H1 (cell line): ENCODE data around the gene PRDM5. TPM values are rescaled to one million over a fixed set of nuclear protein-coding genes. Genes with fewer than 3 reads are reported as not detected.

Experiments used
- CTCF ChIA-PET: fragments of 300-600 bp; sonication (Branson Sonifier 250); formaldehyde crosslinking; loops from one replicate; lab custom pipeline; 2021; ENCODE audit not compliant: partially characterized antibody; lab: Charles Lee
- POLR2A ChIA-PET: fragments of 300-600 bp; sonication (Branson Sonifier 250); formaldehyde crosslinking; loops from one replicate; lab custom pipeline; 2021; ENCODE audit warnings: inconsistent platforms; ENCODE audit not compliant: partially characterized antibody; lab: Charles Lee
- DNase-seq, 2 experiments: peaks; one replicate each; pipeline versions ENCODE4 v3.0.0 to v3.0.0-alpha.2; 2010 to 2022; ENCODE audit warnings: low spot score in 2 of 2, low read depth in 1 of 2, mixed read lengths in 1 of 2
- FAIRE-seq: peaks from 2 replicates; lab custom pipeline; 2011; peaks lifted over from hg19 to GRCh38; lab: Jason Lieb, UNC
- H2AFZ ChIP-seq: 2 replicates; pipeline ENCODE4 v1.8.1; 2012; ENCODE audit warnings: low read length, inconsistent platforms
- H2AK5ac ChIP-seq: 2 replicates; pipeline ENCODE4 v1.6.1; 2013; ENCODE audit warnings: low read depth, low read length
- H2BK120ac ChIP-seq: replicated peaks from 2 replicates; pipeline ENCODE3; 2013; ENCODE audit warnings: low read depth, low read length, inconsistent platforms
- H2BK12ac ChIP-seq: 2 replicates; pipeline ENCODE4 v1.6.1; 2013; ENCODE audit warnings: low read depth, low read length
- H2BK15ac ChIP-seq: 2 replicates; pipeline ENCODE4 v1.6.1; 2013; ENCODE audit warnings: low read length
- H2BK20ac ChIP-seq: 2 replicates; pipeline ENCODE4 v1.6.1; 2013; ENCODE audit warnings: low read length
- H2BK5ac ChIP-seq: 2 replicates; pipeline ENCODE4 v1.6.1; 2013; ENCODE audit warnings: low read depth, low read length
- H3K14ac ChIP-seq: 2 replicates; pipeline ENCODE4 v1.6.1; 2013; ENCODE audit warnings: inconsistent platforms; ENCODE audit not compliant: insufficient read length
- H3K18ac ChIP-seq: 2 replicates; pipeline ENCODE4 v1.6.1; 2013; ENCODE audit warnings: low read length; ENCODE audit errors: extremely low read depth
- H3K23ac ChIP-seq: 2 replicates; pipeline ENCODE4 v1.6.1; 2013; ENCODE audit warnings: inconsistent platforms; ENCODE audit not compliant: insufficient read length
- H3K23me2 ChIP-seq: 2 replicates; pipeline ENCODE4 v1.6.1; 2013; ENCODE audit warnings: low read depth, low read length
- H3K27ac ChIP-seq: 2 replicates; pipeline ENCODE4 v1.6.1; 2011; ENCODE audit warnings: low read depth, low read length, inconsistent platforms
- H3K27me3 ChIP-seq, 4 experiments: replicated peaks in 1 of 4; 1 replicate in 1 of 4; 2 replicates in 3 of 4; pipeline versions ENCODE4 v1.6.1 to v1.8.1; 2011 to 2013; ENCODE audit warnings: low read length in 3 of 4, mild to moderate bottlenecking in 3 of 4, inconsistent platforms in 2 of 4, mixed read lengths in 2 of 4, moderate library complexity in 1 of 4; ENCODE audit not compliant: control insufficient read depth in 3 of 4, insufficient read depth in 3 of 4; ENCODE audit errors: extremely low read depth in 1 of 4
- H3K36me3 ChIP-seq, 4 experiments: 2 replicates each; pipeline versions ENCODE4 v1.6.1 to v1.8.1; 2011 to 2013; ENCODE audit warnings: mild to moderate bottlenecking in 4 of 4, low read length in 3 of 4, moderate library complexity in 2 of 4, control low read depth in 1 of 4, inconsistent platforms in 1 of 4; ENCODE audit not compliant: insufficient read depth in 4 of 4, control insufficient read depth in 2 of 4
- H3K4ac ChIP-seq: replicated peaks from 2 replicates; pipeline ENCODE3; 2013; ENCODE audit warnings: low read length, low read depth, mixed read lengths, inconsistent platforms; ENCODE audit not compliant: insufficient read length
- H3K4me1 ChIP-seq, 4 experiments: replicated peaks in 1 of 4; 1 replicate in 1 of 4; 2 replicates in 3 of 4; pipeline versions ENCODE4 v1.6.1 to v1.8.1; 2011 to 2013; ENCODE audit warnings: low read length in 3 of 4, inconsistent platforms in 2 of 4, mixed read lengths in 1 of 4; ENCODE audit not compliant: insufficient read depth in 4 of 4, control insufficient read depth in 3 of 4
- H3K4me2 ChIP-seq, 2 experiments: 2 replicates each; pipeline versions ENCODE4 v1.6.1 to v1.8.1; 2011 to 2013; ENCODE audit warnings: low read depth in 2 of 2, low read length in 2 of 2, control low read depth in 1 of 2, inconsistent platforms in 1 of 2, mild to moderate bottlenecking in 1 of 2; ENCODE audit not compliant: insufficient read depth in 1 of 2
- H3K4me3 ChIP-seq, 4 experiments: fragments of 200-600, 300-600 bp in 1 of 4; sonication (generic), shearing (Covaris generic), sonication (Bioruptor Twin) in 1 of 4; 2 replicates each; pipeline versions ENCODE4 v1.5.1 to v1.8.1; 2011 to 2016; ENCODE audit warnings: low read length in 4 of 4, low read depth in 3 of 4, control low read depth in 2 of 4, inconsistent platforms in 2 of 4, mild to moderate bottlenecking in 2 of 4, mixed read lengths in 1 of 4, moderate library complexity in 1 of 4; ENCODE audit not compliant: insufficient read depth in 2 of 4; ENCODE audit errors: extremely low read depth in 1 of 4
- H3K56ac ChIP-seq: replicated peaks from 2 replicates; pipeline ENCODE3; 2013; ENCODE audit warnings: low read depth, mild to moderate bottlenecking, mixed read lengths, low read length, inconsistent platforms; ENCODE audit not compliant: insufficient read length
- H3K79me1 ChIP-seq: 2 replicates; pipeline ENCODE4 v1.6.1; 2013; ENCODE audit warnings: low read depth, low read length, control low read depth
- H3K79me2 ChIP-seq, 2 experiments: 2 replicates each; pipeline versions ENCODE4 v1.6.1 to v1.8.1; 2012 to 2013; ENCODE audit warnings: low read length in 2 of 2, mild to moderate bottlenecking in 2 of 2, inconsistent platforms in 1 of 2; ENCODE audit not compliant: insufficient read depth in 2 of 2, control insufficient read depth in 1 of 2
- H3K9ac ChIP-seq, 4 experiments: replicated peaks in 1 of 4; 1 replicate in 1 of 4; 2 replicates in 3 of 4; pipeline versions ENCODE4 v1.6.1 to v1.8.1; 2011 to 2013; ENCODE audit warnings: low read depth in 3 of 4, low read length in 3 of 4, control low read depth in 2 of 4, mild to moderate bottlenecking in 2 of 4, moderate library complexity in 2 of 4, inconsistent platforms in 1 of 4; ENCODE audit errors: extremely low read depth in 1 of 4
- H3K9me3 ChIP-seq, 2 experiments: 2 replicates each; pipeline versions ENCODE4 v1.6.1 to v1.8.1; 2012 to 2013; ENCODE audit warnings: mild to moderate bottlenecking in 2 of 2, moderate library complexity in 2 of 2, control low read depth in 1 of 2, inconsistent platforms in 1 of 2, low read depth in 1 of 2, low read length in 1 of 2, mixed read lengths in 1 of 2; ENCODE audit not compliant: insufficient read depth in 2 of 2
- H4K20me1 ChIP-seq, 2 experiments: replicated peaks in 1 of 2; 2 replicates each; pipeline versions ENCODE3 to v1.8.1; 2011 to 2013; ENCODE audit warnings: inconsistent platforms in 2 of 2, low read length in 2 of 2, mild to moderate bottlenecking in 1 of 2; ENCODE audit not compliant: insufficient read depth in 2 of 2, control insufficient read depth in 1 of 2
- H4K5ac ChIP-seq: 2 replicates; pipeline ENCODE4 v1.6.1; 2013; ENCODE audit warnings: low read length, low read depth, mixed read lengths, inconsistent platforms; ENCODE audit not compliant: insufficient read length
- H4K8ac ChIP-seq: 2 replicates; pipeline ENCODE4 v1.8.0; 2013; ENCODE audit warnings: mild to moderate bottlenecking, moderate library complexity, low read length, inconsistent platforms; ENCODE audit not compliant: insufficient read depth; ENCODE audit errors: extremely low read depth
- H4K91ac ChIP-seq: replicated peaks from 2 replicates; pipeline ENCODE3; 2013; ENCODE audit warnings: low read length, mixed read lengths, inconsistent platforms; ENCODE audit not compliant: insufficient read length
- BRCA1 ChIP-seq: IDR thresholded peaks from 2 replicates; pipeline ENCODE4 v1.6.1; 2012; ENCODE audit warnings: low read depth, low read length, improper control_type of control experiment
- CBX5 ChIP-seq: fragments of 300-800, 300-1000 bp; sonication (generic); IDR thresholded peaks from 2 replicates; pipeline ENCODE4 v1.7.1; 2016; ENCODE audit warnings: antibody characterized with exemption, low read length, low read depth
- PHF8 ChIP-seq: fragments of 200-600 bp; sonication (generic); conservative IDR thresholded peaks from 2 replicates; pipeline ENCODE4 v1.7.1; 2012; ENCODE audit warnings: low read depth, mild to moderate bottlenecking, inconsistent platforms, low read length, moderate library complexity
- WGBS, 2 experiments: shearing (Covaris generic) in 1 of 2; methylation state at CpG; one replicate each; pipeline versions ENCODE4 v1.1.6 to v1.1.7; 2013 to 2015; ENCODE audit warnings: low lambda C conversion rate in 2 of 2, mixed read lengths in 2 of 2, inconsistent platforms in 1 of 2, low coverage in 1 of 2, missing lambda C conversion rate in 1 of 2; ENCODE audit not compliant: insufficient replicate concordance in 2 of 2, insufficient coverage in 1 of 2, insufficient read length in 1 of 2; ENCODE audit errors: extremely low coverage in 1 of 2, missing lambda C conversion rate in 1 of 2; 5-methylcytosine and 5-hydroxymethylcytosine counted together
- polyA plus RNA-seq, 7 experiments: library from polyadenylated mRNA; depleted of rRNA in 3 of 7; stranded (reverse) in 5 of 7; unstranded in 2 of 7; fragments of >200 nt in 5 of 7; fragments of 200-250 nt in 2 of 7; gene quantifications; 1 replicate in 5 of 7; 2 replicates in 1 of 7; 4 replicates in 1 of 7; pipeline versions ENCODE4 v1.2.1 to v1.2.3, GENCODE V29; 2011 to 2013; ENCODE audit warnings: missing spikeins in 2 of 7, mixed read lengths in 2 of 7
- total RNA-seq: library from RNA; stranded (reverse); fragmentation: NEBNext Ultra II Directional; extraction: Animal tissue kit (Norgen Biotek cat#: 25700); gene quantifications from 2 replicates; pipeline ENCODE4 v1.2.1, GENCODE V29; 2021

Gene PRDM5
- total and polyA plus RNA-seq, 2 of the 8 experiments (the other 6 are each of a cell fraction or from before 2014, with no cell fraction given), result 8.2 to 23.4 TPM

DNA sequence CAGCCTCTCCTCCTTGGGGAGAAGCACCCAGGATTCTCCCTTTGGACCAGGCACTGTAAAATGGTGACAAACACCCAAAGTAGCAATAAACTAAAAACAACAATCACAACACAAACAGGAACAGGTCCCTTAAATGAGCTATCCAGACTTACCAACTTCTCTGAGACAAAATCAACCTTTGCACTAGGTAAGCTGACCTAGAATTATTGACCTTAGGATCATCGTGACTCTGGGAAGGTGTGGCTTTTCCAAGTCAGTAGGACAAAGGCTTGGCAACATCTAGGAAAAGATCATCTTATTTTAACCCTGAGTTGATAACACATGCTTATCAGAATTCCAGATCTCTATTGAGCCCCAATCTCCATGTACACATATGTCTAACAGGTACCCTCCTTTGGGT lies 166.7 kb downstream of the PRDM5 start:
- Histone ChIP-seq H3K79me1 (no peaks in the 10 kb centered on the region), H2BK15ac (no peak overlapping the region), H3K4me3 (no peak overlapping the region), H4K5ac (no peak overlapping the region), H4K91ac (no peak overlapping the region), H3K36me3 (peaks cover 0 to 6% (median 0%) of the 10 kb centered on the region in 4 experiments; a peak in 2 of 8 replicates), H2BK20ac (no peak overlapping the region), H3K79me2 (no peaks in the 10 kb centered on the region), H3K4me2 (no peak overlapping the region), H2AK5ac (no peak overlapping the region), H3K9me3 (no peaks in the 10 kb centered on the region), H3K27me3 (no peaks in the 10 kb centered on the region), H2BK12ac (no peak overlapping the region), H2BK120ac (no peak overlapping the region), H3K4ac (no peak overlapping the region), H4K20me1 (no peaks in the 10 kb centered on the region), H2AFZ (no peak overlapping the region), H3K23ac (no peak overlapping the region), H3K23me2 (no peaks in the 10 kb centered on the region), H2BK5ac (no peak overlapping the region), H3K4me1 (peaks cover 0 to 3% (median 0%) of the 10 kb centered on the region in 4 experiments; a peak in 1 of 7 replicates), H3K18ac (no peak overlapping the region), H3K9ac (no peak overlapping the region), H4K8ac (no peak overlapping the region), H3K56ac (no peak overlapping the region), H3K27ac (no peak overlapping the region), H3K14ac (no peak overlapping the region)
- 93% methylated on average over 1 of the region's 1 CpG; no CpG with 5 or more reads in 1 of the 2 experiments for WGBS, 2 experiments
- CTCF ChIA-PET, result no interaction called here
- FAIRE-seq (no peak), DNase-seq (no peak)
- TF ChIP-seq BRCA1, result no peak
- TF ChIP-seq PHF8, result no peak
- TF ChIP-seq CBX5, result no peak
- POLR2A ChIA-PET, result no interaction called here
